GM19452 (cell line): ENCODE results near the gene ITPA.
"Not testable (repeated sequence)": the region's sequence is repeated elsewhere in the genome, so short reads cannot be mapped to it uniquely, and the experiment has no call there.

Experiments
- ATAC-seq: cut with Tn5 transposase; IDR thresholded peaks from one replicate; pipeline ENCODE4 v1.9.1; 2021; ENCODE audit not compliant: unreplicated experiment

The ITPA gene

DNA sequence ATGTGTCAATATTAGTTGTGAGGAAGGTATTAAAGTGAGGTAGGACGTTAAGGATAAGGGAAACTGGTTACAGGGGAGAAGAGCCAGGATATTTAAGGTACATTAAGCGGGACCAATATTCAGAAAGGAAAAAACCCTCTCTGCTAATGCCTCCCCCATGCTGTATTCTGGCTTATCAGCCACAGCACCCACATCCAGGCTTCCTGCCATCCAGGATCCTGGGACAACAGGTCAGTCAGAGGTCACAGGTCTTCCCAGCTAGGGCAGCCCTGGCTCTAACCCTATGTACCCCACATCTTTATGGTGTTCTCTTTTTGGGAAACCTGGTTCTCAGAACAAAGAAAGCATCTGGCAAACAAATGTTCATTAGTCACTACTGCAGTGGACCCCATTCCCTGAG lies 10.1 kb upstream of the ITPA start:
- no peak for ATAC-seq

DNA sequence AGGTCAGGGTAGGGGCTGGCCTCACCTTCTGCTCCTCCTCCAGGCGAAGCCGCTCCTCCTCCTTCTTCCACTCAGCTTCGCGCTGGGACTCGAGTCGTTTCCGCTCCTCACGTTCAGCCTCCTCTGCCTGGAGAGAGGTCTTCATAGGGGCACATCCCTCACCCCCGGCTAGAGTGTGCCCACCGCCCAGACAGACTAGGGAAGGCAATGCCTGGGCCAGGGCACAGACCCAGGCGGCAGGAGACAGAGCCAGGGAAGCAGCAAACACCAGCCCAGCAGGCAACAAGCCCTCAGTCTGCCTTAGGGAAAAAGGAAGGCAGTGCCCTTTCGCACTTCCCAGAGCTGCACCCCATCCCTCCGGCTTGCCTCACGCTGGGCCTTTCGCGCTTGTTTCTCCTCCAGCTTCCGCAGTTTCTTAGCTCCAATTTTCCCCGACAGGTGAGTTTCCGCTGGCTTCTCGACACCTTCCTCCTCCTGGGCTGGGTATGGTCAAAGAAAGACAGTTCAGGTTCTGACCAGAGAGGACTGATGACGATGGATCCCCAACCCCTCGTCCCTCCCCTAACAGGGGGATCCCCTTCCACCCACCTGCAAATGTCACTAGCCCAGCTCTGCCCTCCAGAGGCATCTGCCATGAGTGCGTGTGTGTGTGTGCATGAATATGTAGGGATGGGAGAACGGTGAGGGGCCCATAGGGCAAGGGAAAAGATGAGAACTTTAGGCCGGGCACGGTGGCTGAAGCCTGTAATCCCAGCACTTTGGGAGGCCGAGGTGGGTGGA lies 9.1 kb upstream of the ITPA start:
- ATAC-seq, result no peak

DNA sequence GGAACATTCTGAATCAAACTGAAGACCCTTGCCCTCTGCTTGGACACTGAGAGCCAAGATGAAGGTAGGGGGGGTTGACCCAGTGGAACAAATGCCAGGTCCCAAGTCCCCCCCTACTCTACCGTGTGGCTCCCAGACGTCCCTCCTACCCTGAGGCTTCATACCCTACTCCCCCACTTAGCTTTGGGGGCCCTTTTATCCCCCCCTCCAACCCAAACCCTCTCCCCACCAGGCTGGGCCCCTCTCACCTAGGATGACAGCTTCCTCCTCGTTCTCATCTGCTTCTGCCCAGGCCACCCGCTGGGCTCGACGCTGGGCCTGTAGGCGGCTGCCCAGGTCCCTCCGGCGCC lies 6.4 kb upstream of the ITPA start:
- no peak for ATAC-seq

DNA sequence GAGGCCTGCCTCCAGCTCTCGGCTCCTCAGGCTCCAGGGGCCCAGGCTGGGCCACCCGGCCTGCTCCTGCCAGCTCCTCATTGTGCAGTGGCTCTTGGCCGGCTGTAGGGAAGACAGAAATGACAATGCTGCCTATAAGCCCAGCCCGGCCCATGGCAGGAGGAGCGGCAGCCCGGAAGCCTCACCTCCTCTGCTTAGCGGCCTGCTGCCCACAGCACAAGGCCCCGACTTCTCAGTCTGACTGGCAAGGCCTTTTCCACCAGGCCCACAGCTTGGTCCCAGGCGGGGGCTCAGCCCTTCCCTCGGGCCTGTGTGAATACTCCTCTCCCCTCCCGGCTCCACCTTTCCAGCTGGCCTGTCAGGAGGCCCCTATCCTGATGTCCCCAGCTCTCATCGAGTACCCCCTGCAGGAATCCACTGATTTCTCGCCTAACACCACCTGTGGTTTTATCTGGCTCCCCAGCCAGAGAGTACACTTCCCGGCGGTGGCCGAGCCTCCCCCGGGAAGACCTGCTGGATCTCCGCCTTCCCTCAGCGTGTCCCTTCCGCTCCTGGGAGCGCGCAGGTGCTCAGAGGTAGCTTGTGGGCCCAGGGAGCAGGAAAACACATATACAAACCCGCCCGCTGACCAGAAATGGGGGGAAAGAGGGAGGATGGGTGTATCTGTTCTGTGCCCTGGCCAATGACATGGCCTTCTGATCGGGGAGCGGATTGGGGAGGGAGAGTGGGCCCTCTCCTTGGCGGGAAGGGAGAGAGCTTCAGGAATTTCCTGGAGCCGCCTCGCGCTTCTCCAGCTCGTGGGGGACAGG lies 5.8 kb upstream of the ITPA start:
- peak; percentile 14 for ATAC-seq

DNA sequence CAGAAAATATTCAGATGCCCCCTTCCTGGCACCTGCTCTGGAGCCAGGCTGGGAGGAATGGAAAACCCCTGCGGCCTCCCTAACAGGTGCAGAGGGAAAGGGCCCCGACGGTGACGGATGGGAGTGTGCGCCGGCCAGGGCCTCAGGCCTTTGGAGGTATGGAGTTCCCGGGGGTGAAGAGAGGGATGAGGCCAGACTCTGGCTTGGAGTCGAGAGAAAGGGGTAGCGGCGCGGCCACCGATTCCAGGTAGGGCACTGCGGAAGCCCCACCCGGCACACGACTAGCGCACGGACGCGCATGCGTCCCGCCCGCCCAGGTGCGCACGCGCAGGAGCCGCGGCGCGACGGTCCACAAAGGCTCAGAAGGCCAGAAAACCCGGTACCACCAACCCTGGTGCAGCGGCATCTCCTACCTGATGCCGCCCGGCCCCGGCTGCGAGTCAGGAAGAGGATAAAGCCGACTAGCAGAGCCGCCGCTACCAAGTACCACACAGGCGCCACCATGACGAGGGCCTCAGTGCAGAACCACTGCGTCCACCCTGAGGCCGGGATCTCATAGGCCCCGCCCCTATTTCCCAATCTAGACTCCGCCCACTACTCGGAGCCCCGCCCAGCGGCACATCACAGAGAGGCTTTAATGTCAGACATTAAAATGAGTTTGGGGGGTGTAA lies 5.0 kb upstream of the ITPA start, which contains the start of gene DDRGK1:
DDRGK1 (minus strand) TSS at position 559 of the 671 bp plus-strand sequence; CDS start at position 504, 55 bp downstream.
- peak; percentile 77 for ATAC-seq

DNA sequence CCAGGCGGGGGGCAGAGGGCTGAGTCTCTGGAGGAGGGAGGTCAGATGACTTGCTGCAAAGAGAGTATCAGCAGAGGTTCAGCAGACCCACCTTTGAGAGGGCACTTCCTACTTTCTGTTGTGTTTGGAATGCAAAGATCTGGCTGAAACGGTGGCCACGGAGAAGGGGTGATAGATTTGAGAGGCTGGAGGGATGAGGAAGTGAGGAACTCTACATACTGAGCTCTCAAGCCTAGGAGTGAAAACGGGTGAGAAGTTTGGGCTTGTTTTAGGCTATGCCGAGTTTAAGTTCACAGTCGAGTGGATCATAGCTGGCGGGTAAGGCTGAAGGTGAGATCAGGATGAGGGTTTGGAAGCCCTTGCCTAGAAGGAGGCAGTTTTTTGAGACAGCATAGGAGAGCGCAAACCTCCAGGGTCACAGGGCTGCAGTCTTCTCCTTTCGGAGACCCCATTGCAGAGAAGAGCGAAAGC lies 477 bp upstream of the ITPA start:
- ATAC-seq, result no peak

DNA sequence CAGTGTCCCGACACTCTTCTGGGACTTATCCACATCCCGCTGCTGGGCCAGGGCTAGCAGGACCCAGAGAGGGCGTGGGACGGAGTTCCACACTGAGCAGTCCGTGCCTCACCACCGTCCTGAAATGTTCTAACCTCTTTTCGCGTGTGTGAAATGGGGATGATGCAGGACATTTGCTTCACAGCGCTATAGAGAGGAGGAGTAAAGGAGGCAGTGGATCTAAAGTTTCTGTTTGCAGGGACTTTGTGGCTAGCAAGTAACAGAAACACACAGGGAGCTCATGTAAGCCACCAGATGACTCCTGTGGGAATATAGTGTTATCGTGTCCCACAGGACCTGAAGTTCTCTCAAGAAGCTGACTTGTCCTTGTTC lies 634 bp downstream of the ITPA start:
- no peak for ATAC-seq

DNA sequence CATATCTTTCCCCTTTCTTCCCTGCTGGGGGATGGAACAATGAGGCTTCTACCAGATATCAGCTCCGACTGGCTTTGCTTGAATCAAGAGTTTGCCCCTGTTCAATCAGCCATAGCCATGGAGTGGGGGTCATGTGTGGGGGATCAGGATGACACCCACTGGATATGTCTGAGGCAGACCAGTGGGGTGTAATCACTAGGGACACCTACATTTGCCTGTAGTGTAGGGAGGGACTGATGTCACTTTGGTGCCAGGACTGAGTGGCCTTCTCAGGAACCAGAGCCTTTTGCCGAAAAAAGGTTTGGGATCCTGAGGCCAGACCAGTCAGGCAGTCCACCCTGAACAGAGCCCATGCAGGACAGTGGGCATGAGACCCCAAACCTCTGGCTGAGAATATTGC lies 1.0 kb downstream of the ITPA start:
- ATAC-seq, result no peak

DNA sequence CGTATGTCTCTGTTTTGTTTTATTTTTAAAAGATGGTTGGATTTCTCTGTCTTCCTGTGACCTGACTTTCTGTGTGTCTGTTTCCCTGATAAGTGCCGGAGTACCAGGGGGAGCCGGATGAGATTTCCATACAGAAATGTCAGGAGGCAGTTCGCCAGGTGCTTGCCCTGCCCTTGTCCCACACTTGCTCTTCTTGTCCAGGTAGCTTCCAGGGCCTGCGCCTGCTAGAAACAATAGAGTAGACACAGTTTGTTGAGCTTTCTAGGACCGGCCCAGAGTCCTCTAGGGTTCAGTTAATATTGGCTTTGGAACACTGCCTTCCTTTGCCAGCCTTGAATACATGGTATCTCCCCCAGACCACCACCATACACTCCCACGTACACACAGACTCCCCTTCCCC lies 3.9 kb downstream of the ITPA start:
- ATAC-seq, result no peak

DNA sequence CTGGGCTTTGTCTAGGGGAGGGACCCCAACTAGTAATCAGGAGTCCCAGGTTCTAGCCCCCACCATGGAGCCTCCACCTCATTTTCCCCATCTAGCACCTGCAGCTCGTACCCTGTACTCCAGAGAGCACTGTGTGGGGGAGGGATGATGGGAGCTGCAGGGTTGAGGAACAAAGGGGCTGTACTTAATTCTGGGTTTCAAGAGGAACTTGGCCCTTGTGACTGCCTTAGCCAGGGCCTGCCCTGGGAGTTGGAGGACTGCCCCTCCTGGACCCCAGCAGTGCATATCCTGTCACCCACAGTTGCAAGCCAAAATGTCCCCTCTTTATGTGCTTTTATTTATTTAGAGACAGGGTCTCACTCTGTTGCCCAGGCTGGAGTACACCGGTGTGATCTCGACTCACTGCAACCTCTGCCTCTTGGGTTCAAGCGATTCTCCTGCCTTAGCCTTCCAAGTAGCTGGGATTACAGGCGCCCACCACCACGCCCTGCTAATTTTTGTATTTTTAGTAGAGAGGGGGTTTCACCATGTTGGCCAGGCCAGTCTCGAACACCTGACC lies 6.1 kb downstream of the ITPA start:
- not testable (repeated sequence) for ATAC-seq

DNA sequence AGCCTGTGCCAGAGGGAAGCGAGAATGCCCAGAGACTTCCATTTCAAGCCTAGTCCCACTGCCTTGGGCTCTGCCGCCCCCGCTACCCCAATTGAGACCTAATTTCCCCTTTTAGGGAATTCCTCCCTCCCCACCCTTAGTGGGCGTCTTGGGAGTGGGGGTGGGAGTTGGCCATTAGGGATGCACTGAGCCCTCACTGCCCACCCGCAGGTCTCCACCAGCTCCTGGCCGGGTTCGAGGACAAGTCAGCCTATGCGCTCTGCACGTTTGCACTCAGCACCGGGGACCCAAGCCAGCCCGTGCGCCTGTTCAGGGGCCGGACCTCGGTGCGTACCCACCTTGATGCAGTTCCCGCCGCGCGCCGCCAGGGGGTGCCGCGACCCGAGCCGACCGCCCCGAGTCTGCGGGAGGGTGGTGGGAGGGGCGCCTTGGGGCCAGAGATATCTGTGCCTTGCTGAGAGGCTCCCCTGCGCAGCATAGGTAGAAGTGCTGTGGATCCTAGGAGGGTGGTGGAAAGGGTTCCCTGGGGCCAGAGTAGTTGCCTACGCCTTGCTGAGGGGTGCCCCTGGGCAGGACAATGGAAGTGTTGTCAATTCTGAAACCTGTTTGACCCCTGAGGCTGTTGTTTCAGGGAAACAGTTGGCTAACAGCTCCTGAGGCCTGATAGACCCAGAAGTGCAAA lies 9.2 kb downstream of the ITPA start:
- peak; percentile 59 for ATAC-seq

DNA sequence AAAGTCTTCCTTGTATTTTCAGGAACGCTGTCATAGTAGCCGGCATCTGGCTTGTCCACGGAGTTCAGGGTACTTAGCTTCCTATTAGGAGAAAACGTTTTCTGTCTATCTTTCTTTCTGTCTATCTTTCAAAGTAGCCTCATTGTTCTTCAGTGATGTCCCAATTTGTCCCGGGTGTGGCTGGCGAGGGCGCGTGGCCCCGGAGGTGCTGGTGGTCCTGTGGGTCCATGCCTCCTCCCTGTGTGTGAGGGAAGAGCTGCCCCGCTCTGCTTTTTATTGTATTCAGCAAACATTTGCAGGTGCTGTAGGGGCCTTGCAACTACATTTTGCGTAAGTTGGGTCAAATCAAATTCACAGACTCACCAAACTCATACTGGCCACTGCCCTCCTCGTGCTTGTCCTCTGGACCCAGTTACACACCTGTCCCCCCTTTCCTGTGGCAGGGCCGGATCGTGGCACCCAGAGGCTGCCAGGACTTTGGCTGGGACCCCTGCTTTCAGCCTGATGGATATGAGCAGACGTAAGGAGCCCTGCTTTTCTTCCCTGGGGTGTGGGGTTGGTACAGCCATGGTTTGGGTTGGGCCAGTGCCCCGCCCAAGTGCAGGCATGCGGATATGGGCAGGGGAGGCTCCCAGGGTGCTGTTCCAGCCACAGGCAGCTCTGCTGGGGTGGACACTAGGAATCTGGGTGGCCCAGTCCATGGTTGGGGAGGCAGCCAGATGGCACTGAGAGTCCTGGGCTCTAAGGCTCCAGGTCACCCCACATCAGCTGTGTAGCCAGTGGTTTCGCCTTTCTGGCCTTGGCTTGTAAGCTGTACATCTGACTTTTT lies 12.3 kb downstream of the ITPA start:
- ATAC-seq, result no peak

DNA sequence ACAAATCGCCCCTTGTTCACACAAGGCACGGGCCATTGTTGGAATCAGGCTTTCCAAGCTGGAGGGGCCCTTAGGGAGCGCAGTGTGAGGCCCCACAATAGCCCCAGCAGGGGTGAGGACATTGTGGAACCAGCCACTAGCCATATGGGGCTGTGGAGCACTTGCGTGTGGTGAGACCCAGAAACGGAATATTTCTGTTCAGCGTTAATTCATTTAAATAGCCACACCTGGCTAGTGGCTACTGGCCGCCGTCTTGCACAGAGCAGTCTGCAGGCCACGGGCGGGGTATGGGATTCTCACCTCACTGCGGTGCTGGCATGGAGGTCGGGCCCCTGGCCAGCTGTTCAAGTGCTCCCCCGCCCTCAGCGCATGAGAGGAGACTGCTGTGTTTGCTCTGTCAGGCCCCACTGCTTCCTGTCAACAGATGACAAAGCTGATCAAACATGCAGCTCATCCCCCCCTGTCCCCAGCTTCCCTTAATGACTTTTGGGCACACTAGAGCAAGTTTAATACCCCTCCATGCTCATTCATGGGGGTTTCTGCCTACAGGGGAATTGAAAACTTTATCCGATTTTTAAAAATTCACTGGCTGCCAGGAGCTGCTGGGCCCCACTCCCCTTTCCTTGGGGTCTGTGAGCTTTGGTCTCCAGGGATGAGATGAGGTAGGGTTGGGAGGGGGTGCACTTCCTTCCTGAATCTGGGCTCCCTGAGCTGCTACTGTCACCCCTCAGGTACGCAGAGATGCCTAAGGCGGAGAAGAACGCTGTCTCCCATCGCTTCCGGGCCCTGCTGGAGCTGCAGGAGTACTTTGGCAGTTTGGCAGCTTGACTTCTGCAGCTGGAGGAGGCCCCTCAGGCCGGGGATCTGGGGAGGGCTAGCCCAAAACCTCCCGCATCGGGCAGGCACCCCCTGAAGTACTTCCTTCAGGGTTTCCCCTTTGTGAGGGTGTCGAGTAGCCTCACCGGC lies 13.6 kb downstream of the ITPA start:
- ATAC-seq, result no peak

DNA sequence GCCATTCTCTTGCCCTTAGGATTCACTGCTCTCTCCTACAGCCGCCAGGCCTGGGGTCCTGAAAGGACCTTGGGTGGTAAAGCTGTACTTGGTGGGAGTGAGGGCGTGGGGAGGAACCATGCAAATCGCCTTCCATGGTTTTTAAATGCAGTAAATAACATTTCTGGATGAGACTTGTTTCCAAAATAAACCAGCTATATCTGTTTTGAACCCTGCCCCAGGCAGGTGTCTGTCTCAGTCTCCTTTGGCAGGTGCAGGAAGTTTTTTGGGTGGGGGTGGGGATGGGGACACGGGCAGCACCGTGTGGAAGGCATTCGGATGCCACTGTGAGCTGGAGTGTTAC lies 14.3 kb downstream of the ITPA start:
- ATAC-seq, result no peak

DNA sequence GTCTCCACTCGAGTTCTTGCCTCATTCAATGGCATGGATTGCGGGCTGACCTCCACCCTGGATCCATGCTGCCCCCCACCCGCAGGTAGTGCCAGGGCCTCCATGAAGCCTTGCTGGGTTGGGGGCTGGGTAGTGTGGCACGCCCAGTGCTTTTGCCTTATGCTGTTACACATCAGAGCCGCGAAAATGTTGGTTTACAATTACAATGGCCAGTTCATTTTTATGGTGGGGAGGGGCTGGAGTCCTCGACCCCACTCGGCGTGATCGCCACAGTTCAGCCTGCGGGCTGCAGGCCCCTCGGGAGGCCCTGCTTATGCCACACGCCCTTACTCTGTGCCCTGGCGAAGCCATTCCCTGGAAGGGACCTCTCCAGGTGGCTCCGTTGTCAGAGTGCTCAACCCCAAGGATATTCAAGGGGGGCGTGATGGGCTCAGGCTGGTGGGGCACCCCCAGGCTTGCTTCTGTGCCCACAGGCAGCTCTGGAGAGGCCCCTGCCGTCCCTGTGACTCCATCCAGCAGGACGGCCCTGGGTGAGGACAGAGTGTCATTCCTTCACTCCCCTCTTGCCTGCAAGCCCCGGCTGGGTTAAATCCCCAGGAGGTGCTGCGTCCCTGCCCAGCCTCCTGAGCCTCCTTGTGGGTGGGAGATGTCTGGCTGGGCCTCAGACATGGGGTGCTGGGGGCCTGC lies 14.8 kb downstream of the ITPA start:
- ATAC-seq, result no peak

DNA sequence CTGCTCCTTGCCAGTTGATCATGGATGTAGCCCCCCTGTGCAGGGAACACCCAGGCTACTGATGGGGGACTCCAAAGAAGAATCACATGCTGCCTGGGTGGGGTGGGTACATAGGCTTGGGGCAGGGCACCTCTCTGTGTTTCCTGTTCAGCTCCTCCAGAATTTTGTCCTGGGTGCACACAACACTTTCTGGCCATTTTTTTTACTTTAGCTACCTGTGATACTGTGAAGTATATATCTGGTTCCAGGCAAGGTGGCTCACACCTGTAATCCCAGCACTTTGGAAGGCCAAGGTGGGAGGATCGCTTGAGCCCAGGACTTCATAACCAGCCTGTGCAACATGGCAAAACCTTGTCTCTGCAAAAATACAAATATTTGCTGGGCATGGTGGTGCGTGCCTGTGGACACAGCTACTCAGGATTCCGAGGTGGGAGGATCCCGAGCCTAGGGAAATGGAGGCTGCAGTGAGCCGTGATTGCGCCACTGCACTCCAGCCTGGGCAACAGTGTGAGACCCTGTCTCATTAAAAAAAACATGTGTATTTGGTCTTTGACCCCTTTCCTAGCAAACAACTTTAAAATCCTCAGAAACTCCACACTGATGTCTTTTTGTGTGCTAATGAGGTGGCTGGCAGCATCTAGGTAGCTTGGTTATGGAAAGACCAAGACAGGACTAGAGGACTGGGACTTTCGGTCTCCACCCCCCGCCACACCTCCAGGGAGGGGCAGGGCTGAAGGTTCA lies 15.6 kb downstream of the ITPA start:
- no peak for ATAC-seq

DNA sequence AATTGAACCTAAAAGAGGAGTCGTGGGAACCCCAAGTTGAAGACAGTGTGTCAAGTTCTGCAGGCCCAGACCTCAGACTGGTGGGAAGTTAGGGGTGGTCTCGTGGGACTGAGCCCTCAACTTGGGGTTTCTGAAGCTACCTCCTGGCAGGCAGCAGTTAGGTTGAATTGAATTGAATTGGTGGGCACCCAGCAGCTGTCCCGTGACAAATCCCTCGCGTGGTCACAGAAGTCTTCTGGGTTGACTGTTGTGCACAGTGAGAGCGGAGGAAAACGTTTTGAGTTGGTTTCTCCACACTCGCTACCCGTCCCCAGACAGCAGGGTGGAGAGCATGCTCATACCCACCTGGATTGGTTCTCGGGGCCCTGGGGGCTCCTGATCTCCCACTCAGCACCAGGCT lies 16.8 kb downstream of the ITPA start:
- ATAC-seq, result no peak

DNA sequence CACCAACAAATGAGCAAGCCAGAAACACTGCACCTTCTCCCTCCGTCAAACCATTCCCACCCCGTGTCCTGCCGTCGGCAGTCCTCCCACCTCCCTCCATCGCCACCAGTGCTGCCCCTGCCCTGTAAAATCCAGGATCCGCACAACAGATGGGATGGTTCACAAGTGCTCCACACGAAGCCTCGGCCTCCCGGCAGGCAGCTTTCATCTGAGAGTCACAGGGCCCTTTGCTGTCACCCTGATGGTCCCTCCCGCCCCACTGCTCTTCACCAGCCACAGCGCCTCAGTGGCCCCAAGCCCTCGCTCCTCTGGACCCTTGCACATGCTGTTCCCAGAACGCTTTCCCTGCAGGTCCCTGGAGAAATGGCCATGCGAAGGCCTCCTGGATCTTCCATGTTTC lies 17.6 kb downstream of the ITPA start:
- ATAC-seq, result no peak
